ENCODE data around the gene ACSL4.

The ACSL4 gene

DNA sequence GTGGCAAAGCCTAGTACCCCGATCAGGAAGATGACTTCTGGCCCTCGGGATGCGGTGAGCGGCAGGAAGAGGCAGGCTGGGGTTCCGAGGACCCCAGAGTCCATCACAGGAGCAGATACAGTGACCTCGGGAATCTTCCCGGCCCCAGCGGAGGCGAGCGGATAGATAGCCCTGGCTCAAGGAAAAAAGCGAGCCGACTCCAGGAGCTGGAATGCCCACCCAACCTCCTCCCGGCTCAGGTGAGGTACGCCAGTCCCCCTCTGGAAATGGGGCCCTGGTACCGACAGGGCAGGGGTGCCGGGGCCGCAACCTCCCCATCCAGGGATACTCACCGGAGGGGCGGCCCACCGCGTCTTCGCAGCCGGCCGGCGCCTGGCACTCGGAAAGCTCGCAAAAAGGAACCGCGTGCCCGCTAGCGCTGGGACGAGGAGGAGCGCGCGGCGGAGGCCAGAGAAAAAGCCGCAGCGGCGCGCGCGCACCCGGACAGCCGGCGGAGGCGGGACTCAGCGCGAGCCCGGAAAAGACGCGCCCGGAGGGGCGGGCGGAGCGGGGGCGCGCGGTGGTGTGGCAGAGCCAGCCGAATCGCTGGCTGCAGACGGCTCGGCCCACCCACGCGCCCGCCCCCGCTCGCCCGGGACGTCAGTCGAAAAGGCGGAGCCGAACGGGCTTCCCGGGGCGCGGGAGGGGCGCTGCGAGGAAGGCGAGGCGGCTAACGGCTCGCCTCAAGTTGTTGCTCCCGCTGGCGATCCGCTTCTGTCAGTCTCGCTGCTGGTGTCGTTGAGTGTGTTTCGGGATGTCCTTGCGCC, at the start of gene ACSL4:
ACSL4 (minus strand) TSS at position 451 of the 806 bp plus-strand sequence. CDS start 49,894 bp downstream, outside the sequence.
- TF ChIP-seq, protein P1, sequence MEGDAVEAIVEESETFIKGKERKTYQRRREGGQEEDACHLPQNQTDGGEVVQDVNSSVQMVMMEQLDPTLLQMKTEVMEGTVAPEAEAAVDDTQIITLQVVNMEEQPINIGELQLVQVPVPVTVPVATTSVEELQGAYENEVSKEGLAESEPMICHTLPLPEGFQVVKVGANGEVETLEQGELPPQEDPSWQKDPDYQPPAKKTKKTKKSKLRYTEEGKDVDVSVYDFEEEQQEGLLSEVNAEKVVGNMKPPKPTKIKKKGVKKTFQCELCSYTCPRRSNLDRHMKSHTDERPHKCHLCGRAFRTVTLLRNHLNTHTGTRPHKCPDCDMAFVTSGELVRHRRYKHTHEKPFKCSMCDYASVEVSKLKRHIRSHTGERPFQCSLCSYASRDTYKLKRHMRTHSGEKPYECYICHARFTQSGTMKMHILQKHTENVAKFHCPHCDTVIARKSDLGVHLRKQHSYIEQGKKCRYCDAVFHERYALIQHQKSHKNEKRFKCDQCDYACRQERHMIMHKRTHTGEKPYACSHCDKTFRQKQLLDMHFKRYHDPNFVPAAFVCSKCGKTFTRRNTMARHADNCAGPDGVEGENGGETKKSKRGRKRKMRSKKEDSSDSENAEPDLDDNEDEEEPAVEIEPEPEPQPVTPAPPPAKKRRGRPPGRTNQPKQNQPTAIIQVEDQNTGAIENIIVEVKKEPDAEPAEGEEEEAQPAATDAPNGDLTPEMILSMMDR (IDR thresholded peaks at IDR 0.05): no peak
- Histone ChIP-seq H3K4me3 (peak within 1 kb of the TSS; percentile 78), H3K27ac (peak within 1 kb of the TSS; percentile 84 to 88)
- DNase-seq (ENCODE audit: low spot score): peak; percentile 86

DNA sequence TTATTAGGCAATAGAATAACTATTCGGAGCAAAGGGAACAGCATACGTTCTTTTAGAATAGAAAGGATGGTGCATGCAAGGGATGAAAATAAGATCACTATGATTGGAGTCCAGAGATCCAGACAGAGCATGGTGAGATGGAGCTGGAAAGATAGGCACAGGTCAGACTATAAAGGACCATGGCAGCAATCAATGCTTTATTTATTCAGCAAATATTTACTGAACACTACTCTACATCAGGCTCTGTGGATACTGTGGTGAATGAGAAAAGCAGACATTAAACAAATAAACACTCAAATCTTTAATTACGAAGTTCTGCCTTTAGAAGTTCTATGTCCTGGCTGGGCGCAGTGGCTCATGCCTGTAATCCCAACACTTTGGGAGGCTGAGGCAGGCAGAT, 44.7 kb upstream of the ACSL4 start:
- Histone ChIP-seq H3K27ac (no peak overlapping the region), H3K4me3 (no peak overlapping the region)
- TF ChIP-seq, protein P1 (IDR thresholded peaks at IDR 0.05): no peak
- DNase-seq (ENCODE audit: low spot score): no peak

DNA sequence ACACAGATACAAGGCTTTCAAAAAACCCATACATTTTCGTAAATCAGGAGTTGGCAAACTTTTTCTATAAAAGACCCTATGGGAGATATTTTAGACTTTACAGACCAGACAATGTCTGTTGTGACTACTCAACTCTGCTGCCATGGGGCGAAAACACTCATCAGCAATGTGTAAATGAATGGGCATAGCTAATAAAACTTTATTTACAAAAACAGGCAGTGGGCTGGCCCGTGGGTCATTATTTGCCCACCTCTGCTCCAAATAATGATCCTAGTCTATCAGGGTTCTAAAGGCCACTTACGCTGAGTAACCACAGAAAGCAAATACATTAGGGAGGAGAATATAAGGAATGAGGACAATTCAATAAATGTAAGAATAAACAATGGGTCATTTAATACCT, 43.9 kb upstream of the ACSL4 start:
- no peak for DNase-seq (ENCODE audit: low spot score)
- TF ChIP-seq, protein P1 (IDR thresholded peaks at IDR 0.05): no peak

DNA sequence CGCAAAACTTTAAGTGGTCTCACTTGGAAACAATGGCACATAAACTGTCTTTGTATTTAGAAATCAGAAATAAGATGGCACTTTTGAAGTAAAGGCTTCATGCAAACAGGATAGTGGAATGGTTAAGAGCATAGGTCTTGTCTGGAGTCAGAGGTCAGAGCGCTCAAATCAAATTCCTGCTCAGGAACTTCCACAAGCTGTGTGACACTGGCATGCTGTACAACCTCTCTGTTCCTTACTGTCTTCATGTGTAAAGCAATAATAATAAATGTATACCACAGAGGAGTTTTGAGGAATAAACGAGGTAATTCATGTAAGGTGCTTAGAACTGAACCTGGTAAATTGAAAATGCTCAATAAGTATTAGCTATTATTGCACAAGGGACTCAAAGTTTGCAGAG, 43.4 kb upstream of the ACSL4 start:
- H3K4me3 ChIP-seq: no peak overlapping the region
- no peak for DNase-seq (ENCODE audit: low spot score)
- H3K27ac ChIP-seq: no peak overlapping the region
- TF ChIP-seq, protein P1 (IDR thresholded peaks at IDR 0.05): no peak

More for the DNA sequence above, 43.9 kb upstream of the ACSL4 start:
- H3K27ac ChIP-seq: no peak overlapping the region
- no peak overlapping the region for H3K4me3 ChIP-seq

DNA sequence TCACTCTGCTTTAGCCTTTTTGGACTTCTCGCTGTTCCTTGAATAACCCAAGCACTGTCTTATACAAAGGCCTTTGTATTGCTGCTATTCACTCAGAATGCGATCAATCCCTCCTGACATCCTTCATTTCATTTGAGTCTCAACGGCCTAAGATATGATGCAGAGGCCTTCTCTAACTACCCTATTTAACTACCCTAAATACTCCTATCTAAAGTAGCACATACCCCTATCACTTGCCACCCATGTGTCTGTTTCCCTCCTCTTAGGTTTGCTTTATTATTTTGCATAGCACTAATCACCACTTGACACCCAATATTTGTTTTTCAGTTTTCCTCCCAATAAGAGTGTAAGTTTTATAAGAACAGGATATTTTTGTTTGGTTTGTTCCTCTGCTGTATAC, 42.3 kb upstream of the ACSL4 start:
- no peak for DNase-seq (ENCODE audit: low spot score)
- Histone ChIP-seq H3K27ac (no peak overlapping the region), H3K4me3 (no peak overlapping the region)
- TF ChIP-seq, protein P1 (IDR thresholded peaks at IDR 0.05): no peak

DNA sequence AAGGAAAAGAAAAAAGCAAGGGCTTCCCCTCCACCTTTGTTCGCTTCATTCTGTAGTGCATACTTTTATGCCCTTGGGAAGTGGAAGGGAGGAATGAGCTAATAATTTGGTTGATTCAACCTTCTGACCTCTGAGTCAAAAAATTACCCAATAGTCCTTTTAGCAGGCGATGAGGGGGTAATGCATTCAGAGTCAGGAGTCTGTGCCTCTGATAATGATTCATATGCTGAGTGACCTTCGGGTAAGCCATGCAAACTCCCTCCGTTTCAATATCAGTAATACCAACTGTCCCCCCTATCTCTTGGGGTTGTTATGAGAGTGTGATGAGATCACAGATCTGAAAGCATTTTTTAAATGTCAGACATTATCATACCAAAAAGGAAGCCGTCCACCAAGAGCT, 41.6 kb upstream of the ACSL4 start:
- no peak for DNase-seq (ENCODE audit: low spot score)
- H3K27ac ChIP-seq: no peak overlapping the region

More for the DNA sequence above, 41.6 kb upstream of the ACSL4 start:
- TF ChIP-seq, protein P1 (IDR thresholded peaks at IDR 0.05): no peak
- no peak overlapping the region for H3K4me3 ChIP-seq

Data from coronary artery (tissue), 2 donors.